HepG2 (cell line): ENCODE results near the gene NFE2L1. TPM values are rescaled to one million over a fixed set of nuclear protein-coding genes. Genes with fewer than 3 reads are reported as not detected.

ENCODE experiments used
- CBX1 ChIP-seq: IDR thresholded peaks from one replicate; pipeline ENCODE4 v1.6.1; 2016; ENCODE audit warnings: antibody characterized with exemption, low read depth
- CREB1 ChIP-seq, 2 experiments: fragments of 450-650 bp in 1 of 2; IDR thresholded peaks; 2 replicates each; pipeline ENCODE4 v1.6.1; 2016 to 2017; ENCODE audit warnings: control low read depth in 1 of 2, mild to moderate bottlenecking in 1 of 2, missing compliant biosample characterization in 1 of 2, missing genetic modification characterization in 1 of 2
- DBP ChIP-seq: sonication (generic); formaldehyde crosslinking; IDR thresholded peaks from 2 replicates; pipeline ENCODE4 v1.4.0; 2020; ENCODE audit warnings: missing genetic modification reagents; ENCODE audit errors: not compliant biosample characterization
- HINFP ChIP-seq: sonication (generic); formaldehyde crosslinking; IDR thresholded peaks from 2 replicates; pipeline ENCODE4 v1.4.0; 2020; ENCODE audit warnings: low read depth, mild to moderate bottlenecking, missing genetic modification reagents
- PHF5A ChIP-seq: IDR thresholded peaks from one replicate; pipeline ENCODE4 v1.6.1; 2018; ENCODE audit warnings: low read depth, missing genetic modification reagents; ENCODE audit not compliant: unreplicated experiment
- PRDM15 ChIP-seq: sonication (generic); formaldehyde crosslinking; IDR thresholded peaks from 2 replicates; pipeline ENCODE4 v1.4.0; 2020; ENCODE audit warnings: missing genetic modification reagents
- RBM22 ChIP-seq: fragments of 200-400 bp; formaldehyde crosslinking; optimal IDR thresholded peaks from 2 replicates; pipeline ENCODE3; 2017; ENCODE audit warnings: mild to moderate bottlenecking, low read length, moderate library complexity
- RNF219 ChIP-seq: sonication (generic); formaldehyde crosslinking; IDR thresholded peaks from 2 replicates; pipeline ENCODE4 v1.5.0; 2020; ENCODE audit warnings: mild to moderate bottlenecking, missing genetic modification reagents
- SIN3B ChIP-seq: fragments of 150-350 bp; IDR thresholded peaks from 2 replicates; pipeline ENCODE4 v1.6.1; 2014; ENCODE audit warnings: low read length
- SMAD3 ChIP-seq: sonication (generic); formaldehyde crosslinking; IDR thresholded peaks from 2 replicates; pipeline ENCODE4 v1.4.0; 2020; ENCODE audit warnings: missing genetic modification reagents
- SP140L ChIP-seq: sonication (generic); formaldehyde crosslinking; IDR thresholded peaks from 2 replicates; pipeline ENCODE4 v1.4.0; 2020; ENCODE audit warnings: missing genetic modification reagents, borderline replicate concordance
- TFDP2 ChIP-seq: sonication (generic); formaldehyde crosslinking; IDR thresholded peaks from 2 replicates; pipeline ENCODE4 v1.4.0; 2020; ENCODE audit warnings: missing genetic modification reagents
- ZNF263 ChIP-seq: sonication (generic); formaldehyde crosslinking; IDR thresholded peaks from 2 replicates; pipeline ENCODE4 v1.4.0; 2020; ENCODE audit warnings: missing genetic modification reagents
- ZNF282 ChIP-seq: fragments of 450-650 bp; IDR thresholded peaks from 2 replicates; pipeline ENCODE4 v1.6.1; 2018; ENCODE audit not compliant: partially characterized antibody
- ZNF335 ChIP-seq: sonication (generic); formaldehyde crosslinking; IDR thresholded peaks from 2 replicates; pipeline ENCODE4 v1.4.0; 2020; ENCODE audit warnings: missing genetic modification reagents
- ZNF367 ChIP-seq: sonication (generic); formaldehyde crosslinking; IDR thresholded peaks from 2 replicates; pipeline ENCODE4 v1.4.0; 2020; ENCODE audit warnings: missing genetic modification reagents, borderline replicate concordance
- ZNF704 ChIP-seq: sonication (generic); formaldehyde crosslinking; IDR thresholded peaks from 2 replicates; pipeline ENCODE4 v1.8.1; 2023; ENCODE audit warnings: mild to moderate bottlenecking, inconsistent platforms, moderate library complexity, missing genetic modification reagents, borderline replicate concordance
- ZSCAN29 ChIP-seq: sonication (generic); formaldehyde crosslinking; conservative IDR thresholded peaks from 2 replicates; pipeline ENCODE4 v1.4.0; 2020; ENCODE audit warnings: mild to moderate bottlenecking, missing genetic modification reagents
- polyA plus RNA-seq, 8 experiments: library from polyadenylated mRNA; depleted of rRNA in 3 of 8; stranded (reverse) in 7 of 8; unstranded in 1 of 8; fragments of >200 nt; fragmentation: Illumina TruSeq in 4 of 8; extraction: Trizol in 4 of 8; gene quantifications; 2 replicates each; pipeline versions ENCODE4 v1.2.1 to v1.2.3, GENCODE V29; 2011 to 2016; ENCODE audit warnings: low read depth in 4 of 8, missing spikeins in 1 of 8, mixed read lengths in 1 of 8; ENCODE audit not compliant: insufficient read depth in 1 of 8
- total RNA-seq, 5 experiments: library from RNA; depleted of rRNA; stranded (reverse); fragments of >200 nt; fragmentation: Illumina TruSeq; extraction: Trizol; gene quantifications; 2 replicates each; pipeline ENCODE4 v1.2.3, GENCODE V29; 2016; ENCODE audit warnings: low read depth in 1 of 5

The NFE2L1 gene
- total and polyA plus RNA-seq, 2 of the 13 experiments (the other 11 are each of a cell fraction or from before 2014, with no cell fraction given) = 67.0 to 234 TPM

GRCh38 chr17:48026502-48027321 lies 21.4 kb upstream of the NFE2L1 start (continued):
- TF ChIP-seq PHF5A (CRISPR knock-in tag) (no peak), ZNF263 (CRISPR knock-in tag) (no peak), CREB1 (IDR thresholded peaks at IDR 0.05) (no peak), CREB1 (CRISPR knock-in tag; IDR thresholded peaks at IDR 0.05) (no peak), ZNF367 (CRISPR knock-in tag) (no peak), RBM22 (no peak), ZNF704 (CRISPR knock-in tag) (no peak), RNF219 (CRISPR knock-in tag) (no peak), ZNF282 (no peak), HINFP (peak; percentile 70; the same call in 1 of the 2 replicates), DBP (CRISPR knock-in tag) (no peak), PRDM15 (CRISPR knock-in tag) (no peak), TFDP2 (CRISPR knock-in tag) (peak; percentile 48), SP140L (CRISPR knock-in tag) (no peak), ZNF335 (no peak), SIN3B (no peak), SMAD3 (CRISPR knock-in tag) (0 out of 2 replicates have a peak, but pooled peaks have one; percentile 57), CBX1 (no peak), ZSCAN29 (CRISPR knock-in tag) (0 out of 2 replicates have a peak, but pooled peaks have one; percentile 42)
